Endothelial cell of umbilical vein (primary cell): Measurements from ENCODE around the gene NKX6-2. TPM values are rescaled to one million over a fixed set of nuclear protein-coding genes. Genes with fewer than 3 reads are reported as not detected.

Experiments
- BruUV-seq: library from RNA; stranded (reverse); fragments of 400-500 nt; replicated peaks from 2 replicates; lab custom pipeline; 2021; lab: Mats Ljungman, UMichigan
- CTCF ChIA-PET: fragments of 300-600, 350-600 bp; sonication (Branson Sonifier 250); formaldehyde crosslinking; loops from one replicate; lab custom pipeline; 2021; ENCODE audit warnings: antibody characterized with exemption, inconsistent platforms; lab: Charles Lee
- POLR2A ChIA-PET: fragments of 300-600, 350-600 bp; sonication (Branson Sonifier 250); formaldehyde crosslinking; loops from one replicate; lab custom pipeline; 2021; ENCODE audit warnings: antibody characterized with exemption, inconsistent platforms; lab: Charles Lee
- DNase-seq: peaks from one replicate; pipeline ENCODE4 v3.0.0-alpha.2; 2011; ENCODE audit warnings: low read depth, low spot score
- FAIRE-seq: peaks from 2 replicates; lab custom pipeline; 2011; peaks lifted over from hg19 to GRCh38; lab: Jason Lieb, UNC
- H2AFZ ChIP-seq: 2 replicates; pipeline ENCODE4 v1.6.0; 2012; ENCODE audit warnings: low read depth, low read length, control low read depth, inconsistent platforms
- H3K27ac ChIP-seq: 2 replicates; pipeline ENCODE4 v1.5.1; 2011; ENCODE audit warnings: low read depth, mild to moderate bottlenecking, control low read depth, low read length, moderate library complexity; ENCODE audit not compliant: insufficient read depth
- H3K27me3 ChIP-seq, 2 experiments: 2 replicates each; pipeline versions ENCODE4 v1.6.0 to v1.6.1; 2011; ENCODE audit warnings: low read length in 2 of 2, mixed read lengths in 1 of 2; ENCODE audit not compliant: control insufficient read depth in 2 of 2, insufficient read depth in 2 of 2
- H3K36me3 ChIP-seq, 2 experiments: 2 replicates in 1 of 2; 3 replicates in 1 of 2; pipeline ENCODE4 v1.5.1; 2011; ENCODE audit warnings: low read length in 2 of 2, mild to moderate bottlenecking in 1 of 2, moderate library complexity in 1 of 2; ENCODE audit not compliant: control insufficient read depth in 2 of 2, insufficient read depth in 2 of 2; ENCODE audit errors: extremely low read depth in 1 of 2
- H3K4me1 ChIP-seq: 3 replicates; pipeline ENCODE4 v1.5.1; 2011; ENCODE audit warnings: mild to moderate bottlenecking, low read length; ENCODE audit not compliant: control insufficient read depth, insufficient read depth; ENCODE audit errors: extremely low read depth
- H3K4me2 ChIP-seq: 2 replicates; pipeline ENCODE4 v1.6.1; 2011; ENCODE audit warnings: low read length, control low read depth, mixed read lengths; ENCODE audit not compliant: insufficient read depth
- H3K4me3 ChIP-seq, 3 experiments: fragments of 200-600 bp in 1 of 3; sonication (generic), shearing (Covaris generic) in 1 of 3; replicated peaks in 1 of 3; 2 replicates each; pipeline ENCODE4 v1.5.1; 2011 to 2016; ENCODE audit warnings: control low read depth in 3 of 3, low read length in 3 of 3, mild to moderate bottlenecking in 2 of 3, inconsistent platforms in 1 of 3, low read depth in 1 of 3, moderate library complexity in 1 of 3; ENCODE audit not compliant: insufficient read depth in 1 of 3
- H3K79me2 ChIP-seq: 2 replicates; pipeline ENCODE4 v1.6.0; 2012; ENCODE audit warnings: low read length, inconsistent platforms; ENCODE audit not compliant: control insufficient read depth, insufficient read depth
- H3K9ac ChIP-seq: replicated peaks from 2 replicates; pipeline ENCODE3; 2011; ENCODE audit warnings: low read length, control low read depth; ENCODE audit not compliant: insufficient read depth; ENCODE audit errors: extremely low read depth
- H3K9me1 ChIP-seq: replicated peaks from 3 replicates; pipeline ENCODE4 v1.6.0; 2011; ENCODE audit warnings: mild to moderate bottlenecking, low read length; ENCODE audit not compliant: control insufficient read depth, insufficient read depth; ENCODE audit errors: extremely low read depth
- H3K9me3 ChIP-seq: replicated peaks from 2 replicates; pipeline ENCODE4 v1.5.1; 2012; ENCODE audit warnings: low read length, inconsistent platforms; ENCODE audit not compliant: control insufficient read depth, insufficient read depth
- H4K20me1 ChIP-seq: replicated peaks from 2 replicates; pipeline ENCODE3; 2011; ENCODE audit warnings: mild to moderate bottlenecking, low read length; ENCODE audit not compliant: control insufficient read depth, insufficient read depth; ENCODE audit errors: extremely low read depth
- EZH2 ChIP-seq: IDR thresholded peaks from 2 replicates; pipeline ENCODE4 v1.6.1; 2012; ENCODE audit warnings: borderline replicate concordance, low read depth, mild to moderate bottlenecking, moderate library complexity, low read length, inconsistent platforms; ENCODE audit not compliant: severe bottlenecking
- FOS ChIP-seq: IDR thresholded peaks from 2 replicates; pipeline ENCODE4 v1.6.1; 2011; ENCODE audit warnings: mild to moderate bottlenecking, low read length, moderate library complexity, borderline replicate concordance; ENCODE audit not compliant: insufficient read depth
- GATA2 ChIP-seq: IDR thresholded peaks from 2 replicates; pipeline ENCODE4 v1.7.0; 2011; ENCODE audit warnings: low read depth, mild to moderate bottlenecking, moderate library complexity, mixed read lengths, low read length; ENCODE audit not compliant: insufficient read length, insufficient read depth
- JUN ChIP-seq: IDR thresholded peaks from 2 replicates; pipeline ENCODE4 v1.6.1; 2011; ENCODE audit warnings: borderline replicate concordance, low read depth; ENCODE audit not compliant: insufficient read length, insufficient read depth
- MYC ChIP-seq: IDR thresholded peaks from one replicate; pipeline ENCODE4 v1.6.1; 2011; ENCODE audit warnings: mild to moderate bottlenecking, low read depth, low read length
- POLR2A ChIP-seq: IDR thresholded peaks from 2 replicates; pipeline ENCODE4 v1.6.1; 2012; ENCODE audit warnings: low read depth, mild to moderate bottlenecking, control low read depth, low read length
- POLR2AphosphoS5 ChIP-seq: IDR thresholded peaks from 2 replicates; pipeline ENCODE4 v1.6.1; 2012; ENCODE audit warnings: low read depth, mild to moderate bottlenecking, control low read depth, low read length, moderate library complexity; ENCODE audit not compliant: insufficient read depth
- dilution Hi-C: fragments of 300-500 bp; cut with MboI; formaldehyde crosslinking; loops from one replicate; pipeline ENCODE4 v1.15.0; 2019; ENCODE audit warnings: low sequenced_read_pairs; ENCODE audit not compliant: extremely low pct_ligation_motif_present
- intact Hi-C: fragments of 100-400 bp; cut with micrococcal nuclease; formaldehyde crosslinking; loops from one replicate; pipeline ENCODE4 v1.10.0; 2022
- polyA plus RNA-seq, 4 experiments: library from polyadenylated mRNA; depleted of rRNA in 3 of 4; stranded (reverse) in 3 of 4; unstranded in 1 of 4; fragments of >200 nt; gene quantifications; 2 replicates each; pipeline versions ENCODE4 v1.2.1 to v1.2.3, GENCODE V29; 2011 to 2012; ENCODE audit warnings: missing spikeins in 1 of 4
- total RNA-seq: library from RNA; stranded (reverse); gene quantifications from 2 replicates; pipeline ENCODE4 v1.2.3, GENCODE V29; 2021
- TF ChIP-seq, protein P1 (sequence below): IDR thresholded peaks from 2 replicates; pipeline ENCODE4 v1.6.1; 2011; ENCODE audit not compliant: insufficient read depth, insufficient read length
- TF ChIP-seq, protein P2 (sequence below), 2 donors: IDR thresholded peaks; 1 replicate in 1 of 2; 2 replicates in 1 of 2; pipeline ENCODE4 v1.5.1; 2011; ENCODE audit warnings: low read length in 2 of 2, mild to moderate bottlenecking in 2 of 2, moderate library complexity in 2 of 2, control low read depth in 1 of 2, inconsistent platforms in 1 of 2, low read depth in 1 of 2; ENCODE audit not compliant: insufficient read depth in 1 of 2; ENCODE audit errors: extremely low read depth in 1 of 2

NKX6-2 gene
- total and polyA plus RNA-seq, 2 donors (not counting 3 experiments of a cell fraction or from before 2014, with no cell fraction given): not detected

DNA sequence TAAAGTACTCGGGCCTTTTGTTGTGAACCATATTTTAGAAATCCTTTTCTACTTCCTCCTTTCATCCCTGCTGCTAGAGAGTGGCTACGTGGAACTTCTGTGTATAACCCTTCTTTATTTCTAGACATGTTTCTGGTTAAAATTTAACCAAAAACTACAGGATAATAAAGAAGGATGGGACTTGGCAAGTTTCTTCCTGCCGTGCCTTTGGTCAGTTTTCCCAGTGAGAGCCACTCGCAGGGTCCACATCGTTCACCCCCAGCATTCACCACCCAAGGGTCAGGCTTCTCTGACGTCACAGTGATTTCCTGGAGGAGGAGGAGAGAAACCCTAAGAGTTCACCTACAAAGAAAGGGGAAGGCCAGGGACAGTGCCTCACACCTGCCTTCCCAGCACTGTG is 45.4 kb downstream of the NKX6-2 start:
- H3K4me1 ChIP-seq: no peaks in the 10 kb centered on the region
- no peaks in the 10 kb centered on the region for H3K36me3 ChIP-seq
- DNase-seq: no peak
- dilution Hi-C loops: no loop called here
- CTCF ChIA-PET: no interaction called here
- intact Hi-C loops: no loop called here
- BruUV-seq: no TSS peak
- H3K9me3 ChIP-seq: no peaks in the 10 kb centered on the region
- H3K4me3 ChIP-seq: no peak overlapping the region
- no peak overlapping the region for H3K9ac ChIP-seq
- H3K79me2 ChIP-seq: no peaks in the 10 kb centered on the region
- H4K20me1 ChIP-seq: no peaks in the 10 kb centered on the region
- H3K27me3 ChIP-seq: no peaks in the 10 kb centered on the region
- POLR2A ChIA-PET: no interaction called here
- TF ChIP-seq, protein P1, sequence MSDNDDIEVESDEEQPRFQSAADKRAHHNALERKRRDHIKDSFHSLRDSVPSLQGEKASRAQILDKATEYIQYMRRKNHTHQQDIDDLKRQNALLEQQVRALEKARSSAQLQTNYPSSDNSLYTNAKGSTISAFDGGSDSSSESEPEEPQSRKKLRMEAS: no peak
- TF ChIP-seq POLR2A (no peak), POLR2AphosphoS5 (no peak), FOS (no peak), GATA2 (no peak), JUN (no peak), MYC (no peak), EZH2 (no peak)
- TF ChIP-seq, protein P2, sequence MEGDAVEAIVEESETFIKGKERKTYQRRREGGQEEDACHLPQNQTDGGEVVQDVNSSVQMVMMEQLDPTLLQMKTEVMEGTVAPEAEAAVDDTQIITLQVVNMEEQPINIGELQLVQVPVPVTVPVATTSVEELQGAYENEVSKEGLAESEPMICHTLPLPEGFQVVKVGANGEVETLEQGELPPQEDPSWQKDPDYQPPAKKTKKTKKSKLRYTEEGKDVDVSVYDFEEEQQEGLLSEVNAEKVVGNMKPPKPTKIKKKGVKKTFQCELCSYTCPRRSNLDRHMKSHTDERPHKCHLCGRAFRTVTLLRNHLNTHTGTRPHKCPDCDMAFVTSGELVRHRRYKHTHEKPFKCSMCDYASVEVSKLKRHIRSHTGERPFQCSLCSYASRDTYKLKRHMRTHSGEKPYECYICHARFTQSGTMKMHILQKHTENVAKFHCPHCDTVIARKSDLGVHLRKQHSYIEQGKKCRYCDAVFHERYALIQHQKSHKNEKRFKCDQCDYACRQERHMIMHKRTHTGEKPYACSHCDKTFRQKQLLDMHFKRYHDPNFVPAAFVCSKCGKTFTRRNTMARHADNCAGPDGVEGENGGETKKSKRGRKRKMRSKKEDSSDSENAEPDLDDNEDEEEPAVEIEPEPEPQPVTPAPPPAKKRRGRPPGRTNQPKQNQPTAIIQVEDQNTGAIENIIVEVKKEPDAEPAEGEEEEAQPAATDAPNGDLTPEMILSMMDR (IDR thresholded peaks at IDR 0.05; ENCODE audit: extremely low read depth in 1 of 2, insufficient read depth in 1 of 2, low read depth in 1 of 2, low read length in 2 of 2): no peak
- FAIRE-seq: no peak
- H2AFZ ChIP-seq: no peak overlapping the region
- no peak overlapping the region for H3K4me2 ChIP-seq
- H3K9me1 ChIP-seq: no peaks in the 10 kb centered on the region
- H3K27ac ChIP-seq: no peak overlapping the region
